ENCODE data around the gene PTPN4.

- no peak for TF ChIP-seq EZH2phosphoT487 (IDR thresholded peaks at IDR 0.05; ENCODE audit: low read depth)
- TF ChIP-seq CTCF (IDR thresholded peaks at IDR 0.05; ENCODE audit: low read depth, low read length), result no peak
These were observed 92.5 kb downstream of the PTPN4 start for GRCh38 chr2:119852214-119852613.

Measured in OCI-LY3 (cell line).